ENCODE results near the gene MAN1C1.

MAN1C1 gene

DNA sequence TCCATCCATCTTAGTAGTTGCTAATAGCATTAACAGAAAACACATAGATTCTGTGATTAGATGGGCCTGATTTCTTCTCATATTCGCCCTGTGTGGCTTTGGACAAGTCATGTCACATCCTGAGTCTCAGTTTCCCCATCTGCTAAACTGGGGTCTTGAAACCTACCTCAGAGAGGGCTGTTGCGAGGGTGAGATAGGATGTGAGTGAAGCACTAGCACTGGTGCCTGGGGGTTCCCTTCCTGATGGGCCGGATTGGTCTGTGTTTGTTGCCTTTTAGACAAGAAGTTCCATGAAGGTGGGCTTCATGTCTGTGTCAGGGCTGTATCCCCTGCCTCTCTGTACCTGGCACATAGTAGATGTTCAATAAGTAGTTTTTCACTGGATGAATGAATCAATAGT is 3.5 kb upstream of the MAN1C1 start:
- no peak for DNase-seq (ENCODE audit: extremely low read depth in 1 of 2, low read depth in 1 of 2)

DNA sequence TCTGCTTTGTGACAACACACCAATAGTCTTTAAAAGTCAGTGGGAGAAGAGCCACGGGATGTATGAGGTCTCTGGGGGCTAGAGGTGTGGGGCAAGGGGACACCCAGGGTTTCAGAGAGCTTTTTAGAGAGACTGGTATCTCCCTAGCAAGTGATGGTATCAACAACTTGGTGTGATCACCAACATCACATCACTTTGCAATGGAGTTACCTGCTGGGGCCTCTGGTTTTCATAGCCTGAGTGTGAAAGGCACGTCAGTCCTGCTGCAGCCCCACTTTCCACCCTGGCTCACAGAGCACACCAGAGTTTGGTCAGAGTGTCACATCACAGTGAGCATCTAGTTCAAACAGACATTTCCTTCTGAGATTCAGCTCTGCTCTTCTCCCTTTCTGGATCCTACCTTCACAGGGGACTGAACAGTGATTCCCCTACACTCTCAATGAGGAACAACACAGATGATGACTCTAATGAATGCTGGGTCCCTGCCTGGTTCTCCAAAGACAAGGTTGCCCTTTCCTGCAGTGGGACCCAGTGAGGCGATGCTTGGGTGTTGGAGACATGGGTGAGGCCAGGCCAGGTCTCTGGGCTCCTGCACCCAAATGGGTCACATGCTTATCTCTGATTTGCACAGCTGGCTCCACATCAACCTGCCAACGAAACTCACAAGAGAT is 2.0 kb upstream of the MAN1C1 start:
- no peak for DNase-seq (ENCODE audit: extremely low read depth in 1 of 2, low read depth in 1 of 2)

DNA sequence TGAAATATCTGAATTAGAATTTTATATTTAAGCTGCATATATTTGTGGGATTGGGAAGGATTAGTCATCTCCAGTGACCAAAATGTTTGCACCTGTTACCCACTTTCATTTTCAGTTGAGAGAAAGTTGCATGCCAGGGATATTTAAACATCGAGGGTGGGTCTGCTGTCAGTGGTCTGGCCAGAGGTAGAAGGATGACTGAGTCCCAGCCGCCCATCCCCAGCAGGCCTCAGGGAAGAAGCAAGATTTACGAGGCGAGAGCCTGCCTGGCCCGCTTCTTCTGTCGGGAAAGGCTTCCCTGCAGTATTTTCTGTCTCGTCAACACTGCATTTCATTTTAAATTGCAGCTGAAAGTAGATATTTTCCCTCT is 1.4 kb upstream of the MAN1C1 start:
- no peak for DNase-seq (ENCODE audit: extremely low read depth in 1 of 2, low read depth in 1 of 2)

DNA sequence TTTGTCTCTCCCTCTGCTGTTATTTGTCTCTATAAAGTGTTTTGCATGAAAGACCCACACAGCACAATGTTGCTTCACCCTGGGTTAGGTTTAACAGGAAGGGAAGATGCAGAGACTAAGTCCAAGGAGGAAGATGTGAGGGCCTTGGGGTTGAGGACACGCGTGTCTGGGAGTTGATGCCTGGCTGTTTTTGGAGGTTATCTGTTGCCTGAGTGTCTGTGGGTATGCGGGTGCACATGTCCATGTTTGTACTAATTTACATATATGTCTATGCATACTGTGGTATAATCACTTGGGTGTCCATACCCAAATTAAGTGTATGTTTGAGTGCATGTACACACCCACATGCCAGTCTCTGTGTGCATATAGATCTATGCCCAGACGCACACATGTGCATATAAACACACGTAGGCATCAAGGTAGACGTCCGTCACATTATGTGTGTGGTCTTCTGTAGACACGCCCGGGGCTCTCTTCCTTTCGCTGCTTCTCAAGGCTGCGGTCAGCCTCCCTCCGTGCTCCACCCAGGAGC is 962 bp upstream of the MAN1C1 start:
- no peak for DNase-seq (ENCODE audit: extremely low read depth in 1 of 2, low read depth in 1 of 2)

DNA sequence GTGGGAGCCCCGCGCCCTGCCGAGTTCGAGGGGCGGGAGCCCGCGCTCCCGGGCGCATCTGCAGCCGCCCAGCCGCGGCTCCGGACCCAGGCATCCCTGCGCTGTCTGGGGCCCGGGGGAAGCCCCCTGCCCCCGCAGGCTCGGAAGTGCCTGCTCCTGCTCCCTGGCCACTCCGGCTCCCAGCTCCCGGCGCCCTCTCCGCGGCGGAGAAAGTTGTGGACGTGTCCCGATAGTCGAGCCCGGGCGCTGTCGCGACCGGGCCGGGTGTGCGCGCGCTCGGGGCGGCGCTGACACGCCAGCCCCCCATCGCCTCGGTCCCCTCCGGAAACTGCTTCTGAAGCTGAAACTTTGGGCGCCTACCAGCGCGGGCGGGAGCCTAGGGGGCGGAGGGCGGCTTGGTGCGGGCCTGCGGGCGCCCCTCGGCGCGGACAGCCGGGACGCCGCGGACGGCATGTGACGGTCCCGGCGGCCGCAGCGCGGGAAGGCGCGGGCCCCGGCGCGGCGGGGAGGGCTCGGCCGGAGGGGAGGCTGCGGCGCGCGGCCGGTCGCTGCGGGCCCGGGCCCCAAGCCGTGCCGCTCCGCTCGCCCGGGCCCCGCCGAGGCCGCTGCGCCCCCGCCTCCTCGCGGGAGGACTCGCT is 515 bp downstream of the MAN1C1 start:
- DNase-seq (ENCODE audit: extremely low read depth in 1 of 2, low read depth in 1 of 2), result no peak

DNA sequence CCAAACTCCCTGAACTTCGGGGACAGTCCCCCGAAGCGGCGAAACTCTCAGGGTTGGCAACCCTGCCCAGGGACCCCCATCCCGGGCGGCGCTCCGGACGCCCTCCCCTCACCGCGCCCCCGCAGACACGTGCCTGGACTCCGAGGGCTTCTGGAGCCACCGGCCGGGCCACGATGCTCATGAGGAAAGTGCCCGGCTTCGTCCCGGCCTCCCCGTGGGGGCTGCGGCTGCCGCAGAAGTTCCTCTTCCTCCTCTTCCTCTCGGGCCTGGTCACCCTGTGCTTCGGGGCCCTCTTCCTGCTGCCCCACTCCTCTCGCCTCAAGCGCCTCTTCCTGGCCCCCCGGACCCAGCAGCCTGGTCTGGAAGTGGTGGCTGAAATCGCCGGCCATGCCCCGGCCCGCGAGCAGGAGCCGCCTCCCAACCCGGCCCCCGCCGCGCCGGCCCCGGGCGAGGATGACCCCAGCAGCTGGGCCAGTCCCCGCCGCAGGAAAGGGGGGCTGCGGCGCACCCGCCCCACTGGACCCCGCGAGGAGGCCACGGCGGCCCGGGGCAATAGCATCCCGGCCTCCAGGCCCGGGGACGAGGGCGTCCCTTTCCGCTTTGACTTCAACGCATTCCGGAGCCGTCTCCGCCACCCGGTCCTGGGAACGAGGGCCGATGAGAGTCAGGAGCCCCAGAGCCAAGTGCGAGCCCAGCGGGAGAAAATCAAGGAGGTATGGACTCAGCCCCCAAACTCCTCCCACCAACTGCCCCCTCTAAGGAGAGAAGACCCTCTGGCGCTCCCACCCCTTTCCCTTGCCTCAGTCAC is 1.2 kb downstream of the MAN1C1 start:
- no peak for DNase-seq (ENCODE audit: extremely low read depth in 1 of 2, low read depth in 1 of 2)

DNA sequence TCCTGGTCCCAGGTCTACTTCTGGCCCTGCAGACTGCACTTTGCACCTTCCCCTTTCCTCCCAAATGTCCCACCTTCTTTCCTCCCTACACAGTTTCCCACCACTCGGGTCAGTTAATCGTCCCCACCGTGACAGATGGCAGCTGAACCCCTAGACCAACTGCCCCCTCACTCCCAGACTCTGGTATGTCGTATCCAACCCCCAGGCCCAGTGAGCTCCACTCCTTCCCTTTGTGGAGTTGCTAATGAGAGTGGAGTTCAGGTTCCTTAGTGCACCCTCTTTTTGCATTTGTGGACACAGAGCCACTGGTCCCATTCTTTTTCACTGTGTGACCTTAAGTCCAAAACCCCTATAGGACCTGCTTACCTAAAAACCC is 1.8 kb downstream of the MAN1C1 start:
- no peak for DNase-seq (ENCODE audit: extremely low read depth in 1 of 2, low read depth in 1 of 2)

DNA sequence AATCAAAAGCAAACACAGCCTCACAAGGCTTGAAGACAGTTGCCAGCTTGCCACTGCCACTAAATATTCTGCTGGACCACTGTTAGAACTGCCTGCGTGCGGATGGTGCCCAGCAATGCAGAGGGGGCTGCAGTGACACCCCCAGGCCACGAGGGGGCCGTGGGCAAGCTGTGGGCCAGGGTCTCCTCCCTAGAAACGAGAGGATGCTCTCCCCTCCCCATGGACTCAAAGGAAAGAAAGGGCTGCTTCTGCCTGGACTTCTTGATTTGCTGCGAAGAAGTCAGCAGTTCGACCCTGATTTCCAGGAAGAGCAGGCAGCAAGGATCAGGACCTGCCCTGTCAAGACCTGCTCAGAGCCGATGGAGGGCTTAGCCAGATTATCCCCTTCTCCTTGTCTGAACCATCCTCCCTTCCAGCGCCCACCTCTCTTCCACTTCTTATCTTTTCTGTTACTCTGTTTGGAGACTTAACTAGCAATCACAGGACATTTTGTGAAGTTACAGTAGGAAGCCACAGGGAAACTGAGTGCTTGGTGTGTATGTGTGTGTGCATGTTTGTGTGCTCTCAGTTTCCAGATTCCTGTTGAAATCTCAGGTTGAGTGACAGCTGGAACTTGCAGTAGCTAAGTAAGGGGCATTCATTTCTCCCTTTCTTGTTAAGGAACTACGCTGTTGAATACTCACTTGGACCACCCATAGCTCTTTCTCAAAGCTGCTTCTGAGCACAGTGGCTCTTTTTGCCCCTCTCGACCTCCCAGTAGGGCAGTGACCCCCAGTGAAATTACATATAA is 2.7 kb downstream of the MAN1C1 start:
- DNase-seq (ENCODE audit: extremely low read depth in 1 of 2, low read depth in 1 of 2), result no peak

DNA sequence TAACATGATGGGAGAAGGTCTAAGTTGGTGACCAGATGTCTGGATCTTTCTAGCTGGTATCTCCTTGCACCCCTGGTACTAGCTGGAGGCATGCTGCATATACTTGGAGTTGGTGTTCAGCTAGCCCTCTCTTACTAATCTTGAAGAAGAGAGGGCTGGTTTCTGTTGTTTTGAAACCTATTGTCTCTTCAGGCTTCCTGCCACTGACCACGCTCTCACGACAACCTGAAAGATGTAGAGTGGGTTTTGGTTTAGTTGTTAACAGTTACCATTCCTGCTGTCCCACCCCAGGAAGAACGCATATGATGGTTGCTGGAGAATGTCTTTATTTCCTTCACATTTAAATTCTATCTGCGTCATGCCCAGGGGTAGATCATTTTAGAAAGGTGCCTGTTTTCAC is 3.6 kb downstream of the MAN1C1 start:
- DNase-seq (ENCODE audit: extremely low read depth in 1 of 2, low read depth in 1 of 2), result no peak

DNA sequence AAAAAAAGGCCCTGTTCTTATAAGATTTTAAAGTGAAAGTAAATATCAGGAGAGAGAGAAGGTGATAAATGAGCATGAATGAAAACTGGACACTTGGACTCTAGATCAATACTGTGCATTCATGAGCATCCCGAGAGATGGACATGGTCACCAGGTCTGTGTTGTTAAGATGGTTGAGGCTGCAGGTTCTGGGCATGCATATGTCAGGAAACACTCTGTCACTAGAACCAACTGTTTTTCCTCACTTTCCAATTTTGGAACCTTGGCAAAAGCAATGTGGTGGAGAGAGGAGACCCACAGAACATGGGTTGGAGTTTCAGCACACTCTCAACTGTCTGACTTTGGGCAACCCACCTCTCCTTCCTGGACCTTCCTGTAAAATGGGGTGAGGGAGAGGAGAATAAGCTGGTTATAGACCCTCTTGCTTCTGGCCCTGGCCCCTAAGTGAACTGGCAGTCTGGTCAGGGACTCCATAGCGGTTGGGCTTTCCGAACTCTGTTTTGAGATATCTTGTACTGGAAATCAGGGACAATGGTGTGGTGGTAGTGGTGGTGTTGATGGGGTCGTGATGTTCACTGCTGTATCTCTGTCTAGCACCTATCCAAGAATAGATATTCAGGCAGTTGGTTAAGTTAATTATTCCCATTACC is 4.2 kb downstream of the MAN1C1 start:
- DNase-seq (ENCODE audit: extremely low read depth in 1 of 2, low read depth in 1 of 2), result no peak

DNA sequence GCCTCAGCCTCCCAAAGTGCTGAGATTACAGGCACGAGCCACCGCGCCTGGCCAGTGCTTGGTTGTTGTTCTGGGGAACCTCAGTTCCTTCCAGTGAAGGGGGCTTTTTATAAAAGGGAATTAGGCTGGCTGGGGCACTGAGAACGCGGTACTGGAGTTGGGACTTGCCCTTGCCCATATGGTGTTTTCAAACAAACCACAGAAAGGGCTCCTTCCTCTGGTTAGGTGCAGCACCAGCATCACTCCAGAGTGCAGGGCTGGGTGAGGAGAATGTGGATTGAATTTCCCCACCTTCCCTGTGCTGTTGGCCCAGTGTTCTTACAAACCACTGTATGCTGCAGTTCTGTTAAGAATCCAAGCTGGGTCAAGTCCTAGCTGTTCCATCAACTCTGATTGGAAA is 5.3 kb downstream of the MAN1C1 start:
- no peak for DNase-seq (ENCODE audit: extremely low read depth in 1 of 2, low read depth in 1 of 2)

DNA sequence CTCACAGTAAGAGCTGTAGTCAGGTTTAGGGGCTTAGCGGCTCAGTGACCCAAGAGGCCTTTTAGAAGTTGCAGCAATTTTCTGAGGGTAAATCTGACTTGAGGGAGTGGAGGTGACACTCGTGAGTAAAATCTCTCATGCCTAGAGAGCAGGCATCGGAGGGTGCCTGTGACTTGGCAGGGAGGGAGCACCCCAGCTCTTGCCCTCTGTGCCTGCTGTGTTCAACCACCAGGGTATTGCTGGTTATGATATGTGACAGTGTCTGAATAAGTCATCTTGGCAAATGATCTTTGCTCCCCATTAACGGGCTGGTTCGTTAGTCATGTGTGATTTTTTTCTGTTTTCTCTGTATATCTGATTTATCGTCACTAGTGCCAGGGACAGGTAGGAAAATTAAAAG is 5.9 kb downstream of the MAN1C1 start:
- DNase-seq (ENCODE audit: extremely low read depth in 1 of 2, low read depth in 1 of 2), result no peak

DNA sequence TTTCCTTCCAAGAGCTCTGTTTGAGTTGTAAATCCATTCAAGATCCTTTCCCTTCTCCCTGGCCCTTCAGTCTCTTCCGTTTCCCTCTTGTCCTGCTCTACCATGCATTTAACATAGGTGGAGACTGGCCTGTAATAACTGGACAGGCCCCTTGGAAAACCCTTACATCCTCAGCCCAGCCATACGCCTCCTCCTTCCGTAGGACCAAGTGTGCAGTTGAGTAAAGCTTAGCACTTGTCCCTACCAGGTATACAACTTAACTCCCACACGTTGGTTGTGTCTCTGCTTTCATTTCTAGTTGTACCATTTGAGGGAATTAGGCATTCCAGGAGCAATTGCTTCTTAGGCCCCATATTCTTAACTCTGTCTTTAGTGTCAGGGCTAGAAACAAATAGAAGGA is 6.4 kb downstream of the MAN1C1 start:
- no peak for DNase-seq (ENCODE audit: extremely low read depth in 1 of 2, low read depth in 1 of 2)

DNA sequence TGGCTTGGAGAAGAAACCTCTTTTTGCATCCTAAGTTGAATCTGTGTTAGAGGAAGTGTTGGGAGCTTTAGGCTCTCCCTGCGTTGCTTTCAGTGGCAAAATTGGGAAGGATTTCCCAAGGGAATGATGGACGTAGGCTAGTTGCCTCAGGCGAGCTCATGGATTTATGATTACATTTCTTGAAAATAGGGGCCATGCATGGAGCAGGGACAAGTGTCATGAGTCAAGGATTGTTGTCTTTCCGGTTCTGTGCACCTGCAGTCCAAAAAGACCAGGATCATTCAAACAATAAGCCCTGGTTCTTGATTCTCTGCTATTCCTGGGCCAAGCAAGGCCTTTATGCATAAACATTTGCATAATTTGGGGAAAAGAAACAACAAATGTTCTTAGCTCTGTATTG is 7.1 kb downstream of the MAN1C1 start:
- no peak for DNase-seq (ENCODE audit: extremely low read depth in 1 of 2, low read depth in 1 of 2)

DNA sequence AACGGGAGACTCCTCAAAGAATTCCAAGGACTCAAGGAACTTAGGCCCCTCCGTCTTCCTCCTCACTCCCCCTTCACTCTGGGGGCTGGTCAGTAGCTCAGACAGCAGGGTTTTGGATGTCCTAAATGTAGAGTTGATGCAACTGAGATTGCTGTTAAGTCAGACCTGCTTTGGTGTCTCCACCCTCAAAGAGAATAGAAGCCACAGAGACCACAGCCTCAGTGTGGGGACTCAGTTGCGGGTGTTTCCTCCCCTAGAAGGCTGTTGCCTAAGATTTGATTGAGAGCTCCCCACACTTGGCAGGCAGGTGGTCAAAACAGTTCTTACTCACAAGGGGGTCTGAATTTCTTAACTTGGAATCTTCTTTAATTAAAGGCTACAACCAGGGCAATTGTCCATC is 7.6 kb downstream of the MAN1C1 start:
- DNase-seq (ENCODE audit: extremely low read depth in 1 of 2, low read depth in 1 of 2), result no peak

DNA sequence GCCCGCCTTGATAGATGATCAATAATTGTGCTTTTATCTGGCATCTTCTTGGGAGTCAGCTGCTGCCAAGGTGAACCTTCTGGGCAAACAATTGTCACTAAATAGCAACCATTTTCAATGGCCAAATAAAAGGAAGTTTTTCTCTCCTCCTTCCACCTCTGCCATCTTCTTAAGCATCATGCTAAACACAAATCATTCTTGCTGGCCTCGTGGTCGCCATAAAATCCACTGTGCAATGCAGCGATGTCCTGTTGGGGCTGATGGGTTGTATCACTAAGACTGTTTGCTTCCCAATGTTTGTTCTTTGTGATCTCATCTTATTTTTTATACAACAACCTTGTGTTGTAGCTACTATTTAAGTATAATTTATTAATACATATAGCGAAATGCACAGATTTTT is 8.0 kb downstream of the MAN1C1 start:
- DNase-seq (ENCODE audit: extremely low read depth in 1 of 2, low read depth in 1 of 2), result no peak

DNA sequence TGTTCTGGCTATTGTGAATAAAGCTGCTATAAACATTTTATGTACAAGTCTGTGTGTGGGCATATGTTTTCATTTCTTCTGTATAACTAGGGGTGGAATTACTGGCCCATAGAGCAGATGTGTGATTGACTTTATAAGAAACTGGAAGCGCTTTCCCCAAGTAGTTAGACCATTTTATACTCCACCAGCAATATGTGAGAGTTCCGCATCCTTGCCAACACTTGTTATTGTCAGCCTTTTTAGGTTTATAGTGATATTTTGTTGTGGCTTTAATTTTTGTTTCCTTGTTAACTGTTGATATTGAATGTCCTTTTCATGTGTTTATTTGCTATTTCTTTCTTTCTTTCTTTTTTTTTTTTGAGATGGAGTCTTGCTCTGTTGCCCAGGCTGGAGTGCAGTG is 9.4 kb downstream of the MAN1C1 start:
- DNase-seq (ENCODE audit: extremely low read depth in 1 of 2, low read depth in 1 of 2), result no peak

DNA sequence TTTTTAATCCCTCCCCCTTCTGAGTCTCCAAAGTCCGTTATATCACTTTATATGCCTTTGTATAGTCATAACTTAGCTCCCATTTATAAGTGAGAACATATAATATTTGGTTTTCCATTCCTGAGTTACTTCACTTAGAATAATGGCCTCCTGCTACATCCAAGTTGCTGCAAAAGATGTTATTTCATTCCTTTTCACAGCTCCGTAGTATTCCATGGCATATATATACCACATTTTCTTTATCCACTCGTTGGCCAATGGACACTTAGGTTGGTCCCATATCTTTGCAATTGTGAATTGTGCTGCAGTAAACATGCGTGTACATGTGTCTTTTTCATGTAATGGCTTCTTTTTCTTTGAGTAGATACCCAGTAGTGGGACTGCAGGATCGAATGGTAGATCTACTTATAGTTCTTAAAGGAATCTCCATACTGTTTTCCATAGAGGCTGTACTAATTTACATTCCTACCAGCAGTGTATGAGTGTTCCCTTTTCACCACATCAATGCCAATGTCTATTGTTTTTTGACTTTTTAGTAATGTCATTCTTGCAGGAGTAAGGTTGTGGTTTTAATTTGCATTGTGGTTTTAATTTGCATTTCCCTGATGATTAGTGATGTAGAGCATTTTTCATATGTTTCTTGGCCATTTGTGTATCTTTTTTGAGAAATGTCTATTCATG is 12.3 kb downstream of the MAN1C1 start:
- DNase-seq (ENCODE audit: extremely low read depth in 1 of 2, low read depth in 1 of 2), result no peak

DNA sequence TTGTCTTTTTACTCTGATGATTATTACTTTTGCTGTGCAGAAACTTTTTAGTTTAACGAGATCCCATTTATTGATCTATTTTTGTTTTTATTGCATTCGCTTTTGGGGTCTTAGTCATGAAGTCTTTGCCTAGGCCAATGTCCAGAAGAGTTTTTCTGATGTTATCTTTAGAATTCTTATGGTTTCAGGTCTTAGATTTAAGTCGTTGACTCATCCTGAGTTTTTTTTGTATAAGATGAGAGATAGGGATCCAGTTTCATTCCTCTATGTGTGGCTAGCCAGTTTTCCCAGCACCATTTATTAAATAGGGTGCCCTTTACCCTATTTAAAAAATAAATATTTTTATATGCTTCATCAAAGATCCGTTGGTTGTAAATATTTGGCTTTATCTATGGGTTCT is 13.2 kb downstream of the MAN1C1 start:
- no peak for DNase-seq (ENCODE audit: extremely low read depth in 1 of 2, low read depth in 1 of 2)

All from stimulated activated CD8-positive, alpha-beta memory T cell treated with anti-CD3 and anti-CD28 coated beads, Interleukin-7, amount 100 ng/mL, for 48 hours (primary cell).